PC-9 (cell line): ENCODE measurements around the gene MAMSTR.

Experiments used
- CTCF ChIP-seq: fragments of 200-600 bp; sonication (generic); conservative IDR thresholded peaks from 2 replicates; pipeline ENCODE4 v1.6.1; 2017; ENCODE audit warnings: mixed run types, antibody characterized with exemption, mild to moderate bottlenecking, moderate library complexity
- EZH2 ChIP-seq: fragments of 200-600 bp; sonication (generic); IDR thresholded peaks from 2 replicates; pipeline ENCODE4 v1.8.0; 2017; ENCODE audit warnings: antibody characterized with exemption, low read depth

GRCh38 chr19:48683349-48683748 lies 36.2 kb downstream of the MAMSTR start:
- TF ChIP-seq CTCF (no peak), EZH2 (no peak)
